SK-N-SH (cell line): ENCODE measurements around the gene SOX13. TPM values are rescaled to one million over a fixed set of nuclear protein-coding genes. Genes with fewer than 3 reads are reported as not detected.

Experiments
- CTCF ChIA-PET: fragments of 300-600, 350-600 bp; formaldehyde crosslinking; extraction: SDS; loops from one replicate; lab custom pipeline; 2021; lab: Yijun Ruan, JAX
- POLR2A ChIA-PET: fragments of 350-600 bp; sonication (Branson Sonifier 250); formaldehyde crosslinking; extraction: SDS; loops from one replicate; lab custom pipeline; 2020; ENCODE audit warnings: antibody characterized with exemption, inconsistent platforms; lab: Yijun Ruan, JAX
- DNase-seq: peaks from one replicate; pipeline ENCODE4 v3.0.0; 2012
- H2AFZ ChIP-seq: fragments of 200-600 bp; sonication (generic); 2 replicates; pipeline ENCODE4 v1.8.1; 2016; ENCODE audit warnings: antibody characterized with exemption, mild to moderate bottlenecking, low read depth
- H3F3A ChIP-seq: fragments of 200-600 bp; sonication (generic); replicated peaks from 2 replicates; pipeline ENCODE3; 2016; ENCODE audit warnings: antibody characterized with exemption, mild to moderate bottlenecking; ENCODE audit not compliant: insufficient read depth
- H3K27ac ChIP-seq, 2 experiments: fragments of 200-500 bp in 1 of 2; fragments of 200-600 bp in 1 of 2; sonication (Bioruptor generic) in 1 of 2; sonication (generic), shearing (Covaris generic) in 1 of 2; 2 replicates each; pipeline versions ENCODE4 v1.5.1 to v1.6.1; 2014 to 2016; ENCODE audit warnings: low read depth in 2 of 2, inconsistent platforms in 1 of 2, low read length in 1 of 2, mild to moderate bottlenecking in 1 of 2, mixed read lengths in 1 of 2
- H3K27me3 ChIP-seq: fragments of 200-600 bp; sonication (generic), shearing (Covaris generic); 2 replicates; pipeline ENCODE4 v1.6.1; 2016; ENCODE audit warnings: mixed run types; ENCODE audit not compliant: insufficient read depth
- H3K36me3 ChIP-seq, 2 experiments: fragments of 200-500 bp in 1 of 2; fragments of 200-600 bp in 1 of 2; sonication (Bioruptor generic) in 1 of 2; sonication (generic) in 1 of 2; replicated peaks in 1 of 2; 2 replicates each; pipeline versions ENCODE3 to v1.5.1; 2014 to 2016; ENCODE audit warnings: low read length in 1 of 2, mild to moderate bottlenecking in 1 of 2; ENCODE audit not compliant: insufficient read depth in 2 of 2, control insufficient read depth in 1 of 2
- H3K4me1 ChIP-seq, 2 experiments: fragments of 200-500 bp in 1 of 2; fragments of 200-600 bp in 1 of 2; sonication (Bioruptor generic) in 1 of 2; sonication (generic), shearing (Covaris generic) in 1 of 2; 2 replicates each; pipeline versions ENCODE4 v1.5.1 to v1.6.1; 2014 to 2016; ENCODE audit warnings: low read depth in 1 of 2, low read length in 1 of 2, mixed run types in 1 of 2; ENCODE audit not compliant: insufficient read depth in 2 of 2, control insufficient read depth in 1 of 2
- H3K4me2 ChIP-seq: fragments of 200-600 bp; sonication (generic), shearing (Covaris generic); 2 replicates; pipeline ENCODE4 v1.6.1; 2017; ENCODE audit warnings: mixed run types
- H3K4me3 ChIP-seq, 2 experiments: fragments of 200-500 bp in 1 of 2; fragments of 200-600 bp in 1 of 2; sonication (Bioruptor generic) in 1 of 2; sonication (generic), shearing (Covaris generic) in 1 of 2; 2 replicates each; pipeline versions ENCODE4 v1.5.1 to v1.8.1; 2014 to 2016; ENCODE audit warnings: low read depth in 2 of 2, inconsistent platforms in 1 of 2, low read length in 1 of 2, mild to moderate bottlenecking in 1 of 2, mixed read lengths in 1 of 2, moderate library complexity in 1 of 2
- H3K79me2 ChIP-seq: fragments of 200-600 bp; sonication (generic); 2 replicates; pipeline ENCODE4 v1.8.1; 2017; ENCODE audit warnings: mild to moderate bottlenecking; ENCODE audit not compliant: insufficient read depth
- H3K9ac ChIP-seq: fragments of 200-600 bp; sonication (generic); 2 replicates; pipeline ENCODE4 v1.6.1; 2017; ENCODE audit warnings: mixed run types
- H3K9me2 ChIP-seq: fragments of 200-600 bp; sonication (generic); 2 replicates; pipeline ENCODE4 v1.6.1; 2017; ENCODE audit warnings: mixed run types
- H3K9me3 ChIP-seq: fragments of 200-600 bp; sonication (generic); 2 replicates; pipeline ENCODE4 v1.6.1; 2017; ENCODE audit warnings: mixed run types, mild to moderate bottlenecking, moderate library complexity
- H4K20me1 ChIP-seq: fragments of 200-600 bp; sonication (generic); 2 replicates; pipeline ENCODE4 v1.6.1; 2017; ENCODE audit warnings: mild to moderate bottlenecking, mixed run types; ENCODE audit not compliant: insufficient read depth
- EP300 ChIP-seq, 2 experiments: IDR thresholded peaks; 2 replicates each; pipeline versions ENCODE4 v1.4.0 to v1.6.1; 2012; ENCODE audit warnings: borderline replicate concordance in 1 of 2, low read depth in 1 of 2, low read length in 1 of 2
- EZH2phosphoT487 ChIP-seq: fragments of 200-600 bp; sonication (generic); IDR thresholded peaks from 2 replicates; pipeline ENCODE4 v1.6.1; 2017; ENCODE audit warnings: low read depth, mixed run types, mild to moderate bottlenecking, antibody characterized with exemption, moderate library complexity, borderline replicate concordance
- FOXJ3 ChIP-seq: sonication (generic); formaldehyde crosslinking; IDR thresholded peaks from 2 replicates; pipeline ENCODE4 v1.5.1; 2020; ENCODE audit warnings: mild to moderate bottlenecking, missing genetic modification reagents
- MXI1 ChIP-seq: IDR thresholded peaks from 2 replicates; pipeline ENCODE4 v1.6.1; 2012; ENCODE audit warnings: mild to moderate bottlenecking, low read depth, low read length, improper control_type of control experiment
- RAD21 ChIP-seq: IDR thresholded peaks from 2 replicates; pipeline ENCODE4 v1.6.1; 2012; ENCODE audit warnings: mild to moderate bottlenecking, low read length
- RFX5 ChIP-seq: IDR thresholded peaks from 2 replicates; pipeline ENCODE4 v1.6.1; 2012; ENCODE audit warnings: mild to moderate bottlenecking, improper control_type of control experiment, low read length
- TAF1 ChIP-seq: IDR thresholded peaks from 2 replicates; pipeline ENCODE4 v1.6.1; 2012; ENCODE audit warnings: low read depth, mild to moderate bottlenecking, low read length, moderate library complexity, borderline replicate concordance
- YY1 ChIP-seq: IDR thresholded peaks from 2 replicates; pipeline ENCODE4 v1.4.0; 2012; ENCODE audit warnings: low read depth, mild to moderate bottlenecking
- WGBS: methylation state at CpG from one replicate; pipeline ENCODE4 v1.1.6; 2017; ENCODE audit warnings: low lambda C conversion rate; 5-methylcytosine and 5-hydroxymethylcytosine counted together
- polyA plus RNA-seq, 3 experiments: library from polyadenylated mRNA; depleted of rRNA; stranded (reverse); fragments of >200 nt; gene quantifications; 2 replicates each; pipeline ENCODE4 v1.2.3, GENCODE V29; 2012
- TF ChIP-seq, protein P1 (sequence below): IDR thresholded peaks from 2 replicates; pipeline ENCODE4; 2012
- TF ChIP-seq, protein P2 (sequence below): IDR thresholded peaks from 2 replicates; pipeline ENCODE4 v1.6.1; 2012; ENCODE audit warnings: mild to moderate bottlenecking, low read depth, low read length, moderate library complexity
- TF ChIP-seq, protein P3 (sequence below): IDR thresholded peaks from 2 replicates; pipeline ENCODE4 v1.4.0; 2012; ENCODE audit warnings: low read depth, borderline replicate concordance
- TF ChIP-seq, protein P4 (sequence below): IDR thresholded peaks from 2 replicates; pipeline ENCODE4 v1.4.0; 2012; ENCODE audit warnings: low read depth, borderline replicate concordance

SOX13 gene
- polyA plus RNA-seq, 1 of the 3 experiments (the other 2 are of a cell fraction), result 10.6 TPM

DNA sequence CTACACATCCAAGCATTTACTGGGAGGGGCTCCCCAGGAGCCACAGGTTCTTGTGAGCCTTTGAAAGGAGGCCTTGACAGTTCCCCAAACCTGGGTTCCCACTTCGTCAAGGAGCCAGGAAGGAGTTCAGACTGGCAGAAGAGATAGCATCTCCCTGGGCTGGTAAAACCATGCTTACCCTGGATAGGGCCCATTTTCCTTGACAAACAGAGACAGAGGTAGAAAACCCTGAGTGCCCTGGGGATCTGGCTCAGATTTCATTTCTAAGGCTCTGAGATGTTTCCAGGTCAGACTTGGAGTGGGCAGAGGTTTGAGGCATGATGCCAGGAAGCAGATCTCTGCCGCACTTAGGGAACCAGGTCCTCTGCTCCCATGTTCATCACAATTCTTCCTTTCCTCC, 76.2 kb downstream of the SOX13 start (continued):
- TF ChIP-seq EP300 (IDR thresholded peaks at IDR 0.05; ENCODE audit: borderline replicate concordance in 1 of 2, low read depth in 1 of 2, low read length in 1 of 2) (no peak), RFX5 (no peak)
- TF ChIP-seq, protein P1, sequence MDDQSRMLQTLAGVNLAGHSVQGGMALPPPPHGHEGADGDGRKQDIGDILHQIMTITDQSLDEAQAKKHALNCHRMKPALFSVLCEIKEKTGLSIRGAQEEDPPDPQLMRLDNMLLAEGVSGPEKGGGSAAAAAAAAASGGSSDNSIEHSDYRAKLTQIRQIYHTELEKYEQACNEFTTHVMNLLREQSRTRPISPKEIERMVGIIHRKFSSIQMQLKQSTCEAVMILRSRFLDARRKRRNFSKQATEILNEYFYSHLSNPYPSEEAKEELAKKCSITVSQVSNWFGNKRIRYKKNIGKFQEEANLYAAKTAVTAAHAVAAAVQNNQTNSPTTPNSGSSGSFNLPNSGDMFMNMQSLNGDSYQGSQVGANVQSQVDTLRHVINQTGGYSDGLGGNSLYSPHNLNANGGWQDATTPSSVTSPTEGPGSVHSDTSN, result no peak
- TF ChIP-seq, all 33 proteins: peak for 0

DNA sequence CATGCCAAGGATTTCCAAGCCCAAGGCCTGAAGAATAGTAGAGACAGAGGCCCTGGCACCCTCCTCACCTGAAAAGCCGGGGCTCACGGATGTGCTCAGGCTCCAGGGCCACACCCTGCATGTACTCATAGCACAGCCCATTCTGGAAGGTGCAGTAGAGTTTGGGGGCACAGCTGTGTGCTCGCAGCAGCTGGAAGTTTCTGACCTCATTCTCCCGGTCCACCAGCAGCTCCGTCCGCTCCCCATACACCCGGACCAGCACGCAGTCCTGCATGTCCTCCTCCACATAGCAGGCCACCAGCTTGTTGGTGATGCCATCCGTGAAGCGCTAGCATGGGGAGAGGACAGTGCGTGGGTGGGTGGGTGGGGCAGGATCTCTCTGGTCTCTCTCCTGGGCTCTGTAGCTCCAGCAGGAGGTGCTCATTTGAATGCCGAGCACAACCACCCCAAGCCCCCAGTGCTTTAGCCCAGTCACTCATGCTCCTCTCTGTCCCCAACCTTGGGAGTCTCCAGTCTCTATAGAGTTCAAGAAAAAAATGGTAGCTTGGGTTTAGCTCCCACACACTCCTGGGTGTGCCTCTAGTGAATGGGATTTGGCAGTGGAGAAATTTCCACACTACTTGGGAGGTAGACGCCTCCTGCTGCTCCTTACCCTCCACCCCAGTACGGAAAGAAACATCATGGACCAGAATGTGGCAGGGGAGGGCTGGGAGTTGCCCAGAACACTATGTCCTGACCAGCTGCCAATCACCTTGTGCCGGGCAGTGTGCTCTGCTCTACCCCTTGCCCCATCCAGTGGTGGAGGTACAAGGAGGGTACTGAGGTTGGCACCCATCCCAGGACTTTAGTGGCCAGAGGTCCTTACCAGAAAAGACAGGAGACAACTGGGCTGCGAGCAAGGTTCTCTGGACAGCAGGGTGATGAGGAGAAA, 77.0 kb downstream of the SOX13 start:
- Histone ChIP-seq H3K9me2 (no peaks in the 10 kb centered on the region), H2AFZ (no peak overlapping the region), H3K9ac (no peak overlapping the region), H3K27ac (no peak overlapping the region), H3K4me2 (no peak overlapping the region), H3K27me3 (no peaks in the 10 kb centered on the region), H3K36me3 (peaks cover 0 to 4% of the 10 kb centered on the region in 2 experiments), H3K4me3 (no peak overlapping the region), H3F3A (no peaks in the 10 kb centered on the region), H3K4me1 (peaks cover 3 to 19% of the 10 kb centered on the region in 2 experiments; a peak in 1 of 4 replicates), H3K79me2 (no peaks in the 10 kb centered on the region), H3K9me3 (no peaks in the 10 kb centered on the region), H4K20me1 (no peaks in the 10 kb centered on the region)
- no peak for TF ChIP-seq FOXJ3
- DNase-seq, result no peak
- ChIA-PET CTCF (interaction anchor here (1.2 to 7.2 kb wide), 5 partner anchors 12 to 279 kb away, joined by 3 to 51 read pairs (median 31); no protein-coding TSS in a partner anchor), POLR2A (interaction anchor here (2.3 kb wide), 1 partner anchor 20 kb away, joined by 25 read pairs; no protein-coding TSS in a partner anchor)
- 96% methylated on average over 13 of the region's 16 CpGs for WGBS

- ChIA-PET POLR2A (interaction anchor here (1.7 to 2.3 kb wide), 2 partner anchors 21 to 23 kb away, joined by 5 to 25 read pairs; no protein-coding TSS in a partner anchor), CTCF (interaction anchor here (0.7 to 7.2 kb wide), 14 partner anchors 11 to 291 kb away, joined by 3 to 51 read pairs (median 6); partner anchors contain the start of genes PLEKHA6 and SOX13)
- H3K9me3 ChIP-seq, result no peaks in the 10 kb centered on the region
- H3K36me3 ChIP-seq, result no peaks in the 10 kb centered on the region
- H3K9me2 ChIP-seq, result no peaks in the 10 kb centered on the region
- H3K27me3 ChIP-seq, result no peaks in the 10 kb centered on the region
- H3K4me1 ChIP-seq, result peaks cover 3 to 19% of the 10 kb centered on the region in 2 experiments; a peak in 1 of 4 replicates
- H2AFZ ChIP-seq, result peak overlapping the region; percentile 82
- H3K4me3 ChIP-seq, result peak overlapping the region; percentile 69 to 89
- no peaks in the 10 kb centered on the region for H3F3A ChIP-seq
- 37% methylated on average over 12 of the region's 33 CpGs for WGBS
- no peak for DNase-seq
- H4K20me1 ChIP-seq, result no peaks in the 10 kb centered on the region
- H3K79me2 ChIP-seq, result no peaks in the 10 kb centered on the region
- no peak overlapping the region for H3K27ac ChIP-seq
- peak overlapping the region; percentile 96 for H3K4me2 ChIP-seq
- H3K9ac ChIP-seq, result peak overlapping the region; percentile 73
- TF ChIP-seq, protein P2, sequence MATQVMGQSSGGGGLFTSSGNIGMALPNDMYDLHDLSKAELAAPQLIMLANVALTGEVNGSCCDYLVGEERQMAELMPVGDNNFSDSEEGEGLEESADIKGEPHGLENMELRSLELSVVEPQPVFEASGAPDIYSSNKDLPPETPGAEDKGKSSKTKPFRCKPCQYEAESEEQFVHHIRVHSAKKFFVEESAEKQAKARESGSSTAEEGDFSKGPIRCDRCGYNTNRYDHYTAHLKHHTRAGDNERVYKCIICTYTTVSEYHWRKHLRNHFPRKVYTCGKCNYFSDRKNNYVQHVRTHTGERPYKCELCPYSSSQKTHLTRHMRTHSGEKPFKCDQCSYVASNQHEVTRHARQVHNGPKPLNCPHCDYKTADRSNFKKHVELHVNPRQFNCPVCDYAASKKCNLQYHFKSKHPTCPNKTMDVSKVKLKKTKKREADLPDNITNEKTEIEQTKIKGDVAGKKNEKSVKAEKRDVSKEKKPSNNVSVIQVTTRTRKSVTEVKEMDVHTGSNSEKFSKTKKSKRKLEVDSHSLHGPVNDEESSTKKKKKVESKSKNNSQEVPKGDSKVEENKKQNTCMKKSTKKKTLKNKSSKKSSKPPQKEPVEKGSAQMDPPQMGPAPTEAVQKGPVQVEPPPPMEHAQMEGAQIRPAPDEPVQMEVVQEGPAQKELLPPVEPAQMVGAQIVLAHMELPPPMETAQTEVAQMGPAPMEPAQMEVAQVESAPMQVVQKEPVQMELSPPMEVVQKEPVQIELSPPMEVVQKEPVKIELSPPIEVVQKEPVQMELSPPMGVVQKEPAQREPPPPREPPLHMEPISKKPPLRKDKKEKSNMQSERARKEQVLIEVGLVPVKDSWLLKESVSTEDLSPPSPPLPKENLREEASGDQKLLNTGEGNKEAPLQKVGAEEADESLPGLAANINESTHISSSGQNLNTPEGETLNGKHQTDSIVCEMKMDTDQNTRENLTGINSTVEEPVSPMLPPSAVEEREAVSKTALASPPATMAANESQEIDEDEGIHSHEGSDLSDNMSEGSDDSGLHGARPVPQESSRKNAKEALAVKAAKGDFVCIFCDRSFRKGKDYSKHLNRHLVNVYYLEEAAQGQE, result no peak
- TF ChIP-seq MXI1 (no peak), FOXJ3 (no peak), RAD21 (no peak), YY1 (no peak), EP300 (IDR thresholded peaks at IDR 0.05; ENCODE audit: borderline replicate concordance in 1 of 2, low read depth in 1 of 2, low read length in 1 of 2) (no peak), TAF1 (no peak), EZH2phosphoT487 (no peak)
- TF ChIP-seq, protein P3, sequence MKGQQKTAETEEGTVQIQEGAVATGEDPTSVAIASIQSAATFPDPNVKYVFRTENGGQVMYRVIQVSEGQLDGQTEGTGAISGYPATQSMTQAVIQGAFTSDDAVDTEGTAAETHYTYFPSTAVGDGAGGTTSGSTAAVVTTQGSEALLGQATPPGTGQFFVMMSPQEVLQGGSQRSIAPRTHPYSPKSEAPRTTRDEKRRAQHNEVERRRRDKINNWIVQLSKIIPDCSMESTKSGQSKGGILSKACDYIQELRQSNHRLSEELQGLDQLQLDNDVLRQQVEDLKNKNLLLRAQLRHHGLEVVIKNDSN, result no peak
- TF ChIP-seq, protein P4, sequence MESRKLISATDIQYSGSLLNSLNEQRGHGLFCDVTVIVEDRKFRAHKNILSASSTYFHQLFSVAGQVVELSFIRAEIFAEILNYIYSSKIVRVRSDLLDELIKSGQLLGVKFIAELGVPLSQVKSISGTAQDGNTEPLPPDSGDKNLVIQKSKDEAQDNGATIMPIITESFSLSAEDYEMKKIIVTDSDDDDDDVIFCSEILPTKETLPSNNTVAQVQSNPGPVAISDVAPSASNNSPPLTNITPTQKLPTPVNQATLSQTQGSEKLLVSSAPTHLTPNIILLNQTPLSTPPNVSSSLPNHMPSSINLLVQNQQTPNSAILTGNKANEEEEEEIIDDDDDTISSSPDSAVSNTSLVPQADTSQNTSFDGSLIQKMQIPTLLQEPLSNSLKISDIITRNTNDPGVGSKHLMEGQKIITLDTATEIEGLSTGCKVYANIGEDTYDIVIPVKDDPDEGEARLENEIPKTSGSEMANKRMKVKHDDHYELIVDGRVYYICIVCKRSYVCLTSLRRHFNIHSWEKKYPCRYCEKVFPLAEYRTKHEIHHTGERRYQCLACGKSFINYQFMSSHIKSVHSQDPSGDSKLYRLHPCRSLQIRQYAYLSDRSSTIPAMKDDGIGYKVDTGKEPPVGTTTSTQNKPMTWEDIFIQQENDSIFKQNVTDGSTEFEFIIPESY, result no peak
These were observed 78.0 kb downstream of the SOX13 start for GRCh38 chr1:204150702-204151551.
